Upper lobe of left lung (tissue), 4 donors: ENCODE data around the gene SRRM4.

Experiments used
- CTCF ChIP-seq, 6 experiments: fragments of 450-650 bp in 4 of 6; fragments of 200-600 bp in 2 of 6; sonication (generic) in 2 of 6; IDR thresholded peaks; one replicate each; pipeline ENCODE4 v1.5.1; 2016 to 2019; ENCODE audit warnings: antibody characterized with exemption in 6 of 6
- EP300 ChIP-seq, 4 donors: sonication (generic); formaldehyde crosslinking; IDR thresholded peaks; one replicate each; pipeline ENCODE4 v1.5.1; 2017; ENCODE audit warnings: antibody characterized with exemption in 4 of 4, control low read depth in 2 of 4
- POLR2A ChIP-seq, 4 donors: fragments of 450-650 bp; IDR thresholded peaks; one replicate each; pipeline ENCODE4 v1.5.1; 2016 to 2017; ENCODE audit warnings: antibody characterized with exemption in 4 of 4, mild to moderate bottlenecking in 2 of 4
- POLR2AphosphoS5 ChIP-seq, 2 donors: sonication (generic); formaldehyde crosslinking; IDR thresholded peaks; one replicate each; pipeline ENCODE4 v1.5.1; 2017; ENCODE audit warnings: antibody characterized with exemption in 2 of 2

DNA sequence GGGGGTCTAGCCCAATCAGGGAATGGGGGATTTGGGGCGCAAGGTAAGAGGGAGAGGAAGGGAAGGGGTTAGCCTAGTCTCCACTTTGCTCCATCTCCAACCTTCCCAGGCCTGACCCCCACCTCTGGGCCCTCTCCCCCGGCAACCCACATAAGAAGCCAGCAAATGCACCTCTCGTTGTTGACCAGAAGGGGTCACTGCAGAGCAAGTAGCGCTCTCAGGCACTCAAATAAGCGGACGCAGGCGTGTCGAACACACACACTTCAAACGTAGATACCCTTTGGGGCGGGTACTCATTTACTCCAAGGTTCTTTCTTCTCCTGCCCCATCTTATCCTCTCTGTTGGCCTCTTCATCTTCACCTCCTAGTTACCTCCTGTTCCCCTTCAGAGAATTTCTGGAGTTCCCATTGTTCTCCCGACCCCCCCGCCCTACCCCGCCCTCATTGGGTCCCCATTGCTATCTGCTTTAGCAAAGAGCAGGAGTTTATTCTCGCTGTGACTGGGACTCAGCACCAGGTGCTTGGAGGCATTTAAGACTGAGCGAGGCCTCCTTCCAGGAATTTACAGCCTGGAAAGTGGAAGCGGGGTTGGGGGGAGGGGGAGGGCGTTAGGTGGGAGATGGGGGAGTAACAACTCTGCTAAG lies 1.5 kb upstream of the SRRM4 start:
- TF ChIP-seq CTCF (IDR thresholded peaks at IDR 0.05) (peak; percentile 50 to 73 (median 62)), POLR2A (IDR thresholded peaks at IDR 0.05) (no peak), EP300 (IDR thresholded peaks at IDR 0.05) (no peak), POLR2AphosphoS5 (IDR thresholded peaks at IDR 0.05) (no peak)
